ENCODE data around the gene CST9. TPM values are rescaled to one million over a fixed set of nuclear protein-coding genes. Genes with fewer than 3 reads are reported as not detected.

The CST9 gene
- total RNA-seq, 4 donors from 2014 or later = not detected

DNA sequence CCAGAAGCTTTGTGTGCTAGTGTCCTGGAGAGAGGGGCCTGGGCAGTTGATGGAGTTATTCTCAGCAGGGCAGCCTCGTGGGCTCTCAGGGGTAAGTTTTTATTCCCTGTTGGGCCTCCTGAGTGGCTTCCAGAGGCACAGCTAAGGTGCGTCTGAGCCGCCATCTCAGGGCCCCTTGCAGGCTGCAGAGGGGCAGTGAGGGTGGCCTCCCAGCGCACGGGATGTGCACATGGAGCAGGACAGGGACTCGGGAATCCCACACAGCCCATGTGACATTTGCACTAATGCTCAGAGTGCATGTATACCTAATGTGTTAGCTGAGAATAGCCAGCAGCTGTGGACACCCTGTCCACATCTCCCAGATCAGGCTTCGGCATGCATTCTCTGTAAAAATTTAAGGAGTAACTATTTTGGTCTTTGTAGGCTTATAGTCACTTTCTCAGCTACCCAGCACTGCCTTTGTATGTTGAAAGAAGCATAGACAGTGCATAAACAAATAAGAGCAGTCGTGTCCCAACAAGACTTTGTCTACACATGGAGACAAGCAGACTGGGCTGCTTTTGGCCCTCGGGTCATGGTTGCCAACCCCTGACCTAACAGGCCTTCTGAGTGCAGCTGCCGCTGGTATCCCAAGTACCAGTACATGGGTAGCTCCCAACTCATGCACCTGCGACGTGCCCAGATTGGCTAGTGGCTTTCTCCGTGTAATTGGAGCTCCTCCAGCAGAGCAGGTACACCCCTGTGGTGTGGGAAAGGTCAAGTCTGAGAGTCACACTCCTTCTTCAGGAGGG, 18.8 kb downstream of the CST9 start:
- Histone ChIP-seq H3K27ac (no peak overlapping the region), H3K9me3 (no peaks in the 10 kb centered on the region), H3K36me3 (no peaks in the 10 kb centered on the region), H3K4me3 (no peak overlapping the region), H3K27me3 (peaks cover 8% of the 10 kb centered on the region), H3K4me1 (peaks cover 8% of the 10 kb centered on the region)
- TF ChIP-seq, protein P1, sequence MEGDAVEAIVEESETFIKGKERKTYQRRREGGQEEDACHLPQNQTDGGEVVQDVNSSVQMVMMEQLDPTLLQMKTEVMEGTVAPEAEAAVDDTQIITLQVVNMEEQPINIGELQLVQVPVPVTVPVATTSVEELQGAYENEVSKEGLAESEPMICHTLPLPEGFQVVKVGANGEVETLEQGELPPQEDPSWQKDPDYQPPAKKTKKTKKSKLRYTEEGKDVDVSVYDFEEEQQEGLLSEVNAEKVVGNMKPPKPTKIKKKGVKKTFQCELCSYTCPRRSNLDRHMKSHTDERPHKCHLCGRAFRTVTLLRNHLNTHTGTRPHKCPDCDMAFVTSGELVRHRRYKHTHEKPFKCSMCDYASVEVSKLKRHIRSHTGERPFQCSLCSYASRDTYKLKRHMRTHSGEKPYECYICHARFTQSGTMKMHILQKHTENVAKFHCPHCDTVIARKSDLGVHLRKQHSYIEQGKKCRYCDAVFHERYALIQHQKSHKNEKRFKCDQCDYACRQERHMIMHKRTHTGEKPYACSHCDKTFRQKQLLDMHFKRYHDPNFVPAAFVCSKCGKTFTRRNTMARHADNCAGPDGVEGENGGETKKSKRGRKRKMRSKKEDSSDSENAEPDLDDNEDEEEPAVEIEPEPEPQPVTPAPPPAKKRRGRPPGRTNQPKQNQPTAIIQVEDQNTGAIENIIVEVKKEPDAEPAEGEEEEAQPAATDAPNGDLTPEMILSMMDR (IDR thresholded peaks at IDR 0.05) = no peak
- TF ChIP-seq POLR2A (IDR thresholded peaks at IDR 0.05) (no peak), POLR2AphosphoS5 (IDR thresholded peaks at IDR 0.05) (no peak), EP300 (IDR thresholded peaks at IDR 0.05) (no peak)
- WGBS = 64% methylated on average over 11 of the region's 13 CpGs
- peak in 1 of 2 donors; percentile 47 for DNase-seq (ENCODE audit: low spot score in 2 of 2)

DNA sequence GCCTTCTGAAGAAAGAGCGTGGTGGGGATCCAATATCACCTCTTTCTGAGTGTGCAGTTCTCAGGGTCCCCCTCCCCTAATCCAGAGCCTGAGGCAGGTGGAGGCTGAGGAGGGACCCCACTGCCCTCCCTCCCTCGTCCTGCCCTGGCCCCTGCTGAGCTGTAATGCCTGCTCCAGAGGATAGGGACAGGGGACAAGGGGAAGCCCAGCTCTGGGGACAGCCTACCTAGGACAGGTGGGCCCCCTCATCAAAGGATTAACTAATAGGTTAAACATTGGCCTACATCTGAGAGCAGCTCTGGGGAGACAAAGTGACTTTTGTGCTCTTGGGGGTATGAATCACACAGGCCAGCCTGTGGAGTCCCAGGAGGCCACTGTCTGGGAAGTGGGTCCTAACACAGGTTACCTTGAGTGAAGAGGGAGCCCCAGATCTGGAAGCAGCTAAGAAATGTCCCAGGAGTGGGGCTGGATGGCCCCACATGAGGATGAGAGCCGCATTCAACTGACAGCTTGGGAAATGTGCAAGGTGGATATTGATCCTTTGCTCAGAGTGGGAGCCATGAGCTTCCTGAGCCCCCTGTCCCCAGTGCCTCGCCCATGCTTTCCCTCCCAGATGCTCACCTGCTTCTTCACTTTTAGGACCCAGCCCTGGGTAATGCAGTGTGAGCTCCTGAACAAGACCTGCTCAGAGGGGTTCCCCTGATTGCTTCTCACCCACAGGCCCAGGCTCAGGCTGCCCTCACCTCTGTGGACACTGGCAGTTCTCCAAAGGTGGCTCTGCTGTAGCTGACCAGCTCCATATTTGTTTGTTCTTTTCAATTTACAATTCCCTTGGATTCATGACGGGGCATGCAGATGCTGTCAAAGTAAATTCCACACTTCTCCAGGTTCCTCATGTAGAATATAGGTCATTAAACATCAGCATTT, 19.6 kb downstream of the CST9 start:
- no peak for DNase-seq (ENCODE audit: low spot score in 2 of 2)
- H3K27me3 ChIP-seq = peaks cover 8% of the 10 kb centered on the region
- H3K27ac ChIP-seq = no peak overlapping the region
- WGBS = 84% methylated on average over 5 of the region's 5 CpGs
- H3K36me3 ChIP-seq = no peaks in the 10 kb centered on the region
- H3K9me3 ChIP-seq = no peaks in the 10 kb centered on the region
- peaks cover 8% of the 10 kb centered on the region for H3K4me1 ChIP-seq
- no peak overlapping the region for H3K4me3 ChIP-seq
- TF ChIP-seq EP300 (IDR thresholded peaks at IDR 0.05) (no peak), POLR2A (IDR thresholded peaks at IDR 0.05) (no peak), POLR2AphosphoS5 (IDR thresholded peaks at IDR 0.05) (no peak)
- TF ChIP-seq, protein P1 (IDR thresholded peaks at IDR 0.05) = no peak

DNA sequence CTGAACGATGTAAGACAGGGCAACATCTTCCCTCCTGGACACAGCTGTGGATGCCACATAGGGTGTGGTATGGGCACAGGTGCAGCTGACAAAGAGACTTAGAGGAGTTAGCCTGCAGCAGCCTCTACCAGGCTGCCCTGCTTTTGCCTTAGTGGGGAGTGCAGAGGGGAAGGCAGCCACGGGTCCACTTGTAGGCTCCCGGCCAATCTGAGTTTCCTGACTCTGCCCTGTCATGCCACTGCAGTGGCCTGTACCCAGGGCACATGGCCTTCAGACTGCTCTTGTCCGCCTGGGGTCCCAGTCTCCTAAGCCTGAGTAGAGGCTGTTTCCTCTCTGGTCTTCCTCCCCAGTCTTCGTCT, 20.3 kb downstream of the CST9 start:
- Histone ChIP-seq H3K36me3 (no peaks in the 10 kb centered on the region), H3K4me3 (no peak overlapping the region), H3K27ac (no peak overlapping the region), H3K27me3 (peaks cover 8% of the 10 kb centered on the region), H3K4me1 (peaks cover 8% of the 10 kb centered on the region), H3K9me3 (no peaks in the 10 kb centered on the region)
- WGBS = 58% methylated on average over 2 of the region's 5 CpGs
- TF ChIP-seq EP300 (IDR thresholded peaks at IDR 0.05) (no peak), POLR2AphosphoS5 (IDR thresholded peaks at IDR 0.05) (no peak), POLR2A (IDR thresholded peaks at IDR 0.05) (no peak)
- TF ChIP-seq, protein P1 (IDR thresholded peaks at IDR 0.05) = no peak
- no peak for DNase-seq (ENCODE audit: low spot score in 2 of 2)

DNA sequence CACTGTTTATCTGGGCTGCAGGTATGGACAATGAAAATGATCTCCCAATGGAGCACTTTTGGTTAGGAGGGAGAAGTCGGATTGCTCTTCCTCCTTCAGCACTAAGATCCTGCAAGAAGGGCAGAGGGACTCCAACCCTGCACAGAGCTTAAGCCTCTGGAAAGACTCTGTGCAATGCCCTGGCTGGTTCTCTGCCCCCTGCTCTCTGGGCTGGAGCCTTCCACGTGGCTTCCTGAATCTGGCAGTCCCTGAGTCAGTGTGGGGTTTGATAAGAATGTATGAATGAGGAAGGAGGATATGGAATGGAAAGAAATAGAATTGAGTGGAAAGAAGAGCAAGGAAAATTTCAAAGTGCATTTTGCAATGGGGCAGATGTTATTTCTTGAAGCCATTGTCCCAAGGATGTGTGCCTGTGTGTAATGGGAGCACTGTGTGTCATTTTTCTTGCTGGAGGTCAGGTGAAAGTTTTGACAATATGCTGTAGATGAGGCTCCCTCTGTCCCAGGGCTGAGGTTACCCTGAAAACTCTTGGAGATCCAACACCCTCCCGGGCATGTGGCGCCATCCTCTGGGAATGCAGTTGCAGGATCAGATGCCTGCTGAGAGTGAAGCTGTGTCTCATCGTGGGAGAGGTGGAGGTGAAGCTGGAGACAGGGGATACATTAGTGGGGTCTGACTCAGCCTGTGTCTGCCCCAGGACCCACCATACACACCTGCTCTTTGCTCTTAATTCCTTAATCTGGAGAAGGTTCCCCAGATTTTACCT, 21.1 kb downstream of the CST9 start:
- DNase-seq (ENCODE audit: low spot score in 2 of 2) = no peak
- Histone ChIP-seq H3K27ac (no peak overlapping the region), H3K9me3 (no peaks in the 10 kb centered on the region), H3K36me3 (no peaks in the 10 kb centered on the region), H3K4me1 (peaks cover 8% of the 10 kb centered on the region), H3K27me3 (peaks cover 8% of the 10 kb centered on the region), H3K4me3 (no peak overlapping the region)
- TF ChIP-seq, protein P1 (IDR thresholded peaks at IDR 0.05) = no peak
- TF ChIP-seq POLR2A (IDR thresholded peaks at IDR 0.05) = no peak
- 70% methylated on average over 5 of the region's 5 CpGs for WGBS

Data from suprapubic skin (tissue), 4 donors.